Measurements from ENCODE around the gene JADE2.
"Not testable (repeated sequence)": the region's sequence is repeated elsewhere in the genome, so short reads cannot be mapped to it uniquely, and the experiment has no call there.

DNA sequence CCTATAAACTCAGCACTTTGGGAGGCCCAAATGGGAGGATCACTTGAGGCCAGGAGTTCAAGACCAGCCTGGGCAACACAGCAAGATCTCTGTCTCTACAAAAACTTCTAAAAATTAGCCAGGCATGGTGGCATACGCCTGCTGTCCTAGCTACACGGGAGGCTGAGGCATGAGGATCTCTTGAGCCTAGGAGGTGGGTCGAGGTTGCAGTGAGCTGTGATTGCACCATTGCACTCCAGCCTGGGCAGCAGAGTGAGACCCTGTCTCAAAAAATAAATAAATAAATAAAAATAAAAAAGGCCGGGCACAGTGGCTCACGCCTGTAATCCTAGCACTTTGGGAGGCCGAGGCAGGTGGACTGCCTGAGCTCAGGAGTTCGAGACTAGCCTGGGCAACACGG lies 8.5 kb upstream of the JADE2 start:
- not testable (repeated sequence) for TF ChIP-seq POLR2A, CTCF (IDR thresholded peaks at IDR 0.05)

Data from right lobe of liver (tissue), 4 donors.